Ammon's horn (tissue), 1 donor: ENCODE results near the gene KLHL26.
"Not testable (repeated sequence)": the region's sequence is repeated elsewhere in the genome, so short reads cannot be mapped to it uniquely, and the experiment has no call there.

Experiments
- DNase-seq: peaks from one replicate; pipeline ENCODE4 v3.0.0-alpha.2; 2016; ENCODE audit warnings: low spot score

The KLHL26 gene

DNA sequence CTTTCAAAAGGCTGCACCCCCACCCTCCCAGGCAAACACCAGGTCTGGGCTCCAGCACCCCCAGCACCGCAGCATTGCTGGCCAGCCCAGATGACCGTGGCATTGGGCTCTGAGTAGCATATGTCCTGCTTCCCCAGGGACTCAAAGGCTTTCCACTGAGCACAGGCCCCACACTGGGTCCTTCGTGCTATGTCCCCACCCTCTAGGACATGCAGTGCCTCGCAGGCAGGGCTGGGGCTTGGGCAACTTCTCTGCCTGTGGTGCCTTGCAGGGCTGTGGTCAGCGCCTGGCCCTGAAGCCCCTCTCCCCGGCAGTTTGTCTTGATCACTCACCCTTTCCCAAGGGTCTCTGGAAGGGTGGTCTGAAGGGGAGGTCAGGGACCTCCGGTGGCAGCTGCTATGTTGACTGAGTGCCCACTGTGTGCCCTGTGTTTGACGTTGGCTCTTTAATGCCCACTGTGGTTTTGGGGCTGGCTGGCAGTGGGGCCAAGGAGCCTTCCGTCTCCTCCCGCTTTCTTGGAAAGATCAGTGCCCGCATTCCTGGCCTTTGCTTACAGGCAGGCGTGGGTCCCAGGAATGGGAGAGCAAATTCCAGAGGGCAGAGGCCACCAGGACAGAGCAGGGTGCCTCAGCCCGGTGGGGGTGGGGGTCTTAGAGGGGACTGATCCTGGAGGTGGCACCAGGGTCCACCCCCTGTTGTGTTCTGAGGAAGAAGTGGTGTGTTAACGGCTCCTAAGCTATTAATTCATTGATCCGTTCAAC, 26.3 kb downstream of the KLHL26 start:
- no peak for DNase-seq

GRCh38 chr19:18663940-18664530, 27.2 kb downstream of the KLHL26 start:
- no peak for DNase-seq

- no peak for DNase-seq
These were observed 29.0 kb downstream of the KLHL26 start for GRCh38 chr19:18665771-18666202.

DNA sequence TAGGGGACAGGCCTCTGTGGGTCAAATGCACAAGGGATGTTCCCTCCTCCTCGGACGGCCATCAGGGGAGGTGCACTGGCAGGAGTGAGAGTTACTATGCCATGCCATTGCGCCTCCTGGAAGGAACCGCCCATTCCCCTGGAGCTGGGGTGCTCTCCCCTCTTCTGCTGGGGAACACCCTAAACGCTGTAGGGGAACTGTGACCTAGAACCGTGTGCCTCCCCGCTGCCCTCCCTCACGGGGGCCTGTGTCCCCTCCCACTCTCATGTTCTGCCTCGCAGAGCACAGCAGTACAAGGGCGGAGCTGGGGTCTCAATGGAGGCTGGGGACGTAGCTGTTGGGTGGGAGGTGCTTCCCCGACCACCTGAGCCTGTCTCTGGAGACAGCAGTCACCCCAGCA, 29.5 kb downstream of the KLHL26 start:
- no peak for DNase-seq

DNA sequence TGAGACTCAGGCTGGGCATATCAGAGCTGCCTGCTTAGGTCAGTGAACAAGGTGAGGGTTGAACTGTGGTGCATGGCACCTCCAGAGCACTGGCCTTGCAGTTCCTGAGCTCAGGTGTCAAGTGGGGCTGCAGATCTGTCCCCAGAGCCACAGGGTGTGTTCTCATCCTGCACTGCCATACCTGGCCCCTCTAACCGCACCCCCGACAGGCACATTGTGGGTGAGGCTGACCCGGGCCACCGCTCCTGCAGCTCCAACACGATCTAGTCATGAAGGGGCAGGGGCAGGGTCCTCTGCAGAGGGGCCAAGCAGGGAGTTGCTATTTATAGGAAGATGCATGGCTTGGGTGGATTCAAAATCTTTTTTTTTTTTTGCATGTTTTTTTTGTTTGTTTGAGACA, 30.0 kb downstream of the KLHL26 start:
- no peak for DNase-seq

- DNase-seq = no peak
These were observed 30.9 kb downstream of the KLHL26 start for GRCh38 chr19:18667531-18668251.

DNA sequence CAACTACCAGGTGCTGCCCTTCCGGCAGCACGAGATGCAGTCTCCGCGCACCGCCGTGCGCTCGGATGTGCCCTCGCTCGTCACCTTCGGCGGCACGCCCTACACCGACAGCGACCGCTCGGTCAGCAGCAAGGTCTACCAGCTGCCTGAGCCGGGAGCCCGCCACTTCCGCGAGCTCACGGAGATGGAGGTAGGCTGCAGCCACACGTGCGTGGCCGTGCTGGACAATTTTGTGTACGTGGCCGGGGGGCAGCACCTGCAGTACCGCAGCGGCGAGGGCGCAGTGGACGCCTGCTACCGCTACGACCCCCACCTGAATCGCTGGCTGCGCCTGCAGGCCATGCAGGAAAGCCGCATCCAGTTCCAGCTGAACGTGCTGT, 31.4 kb downstream of the KLHL26 start:
- DNase-seq = no peak

DNA sequence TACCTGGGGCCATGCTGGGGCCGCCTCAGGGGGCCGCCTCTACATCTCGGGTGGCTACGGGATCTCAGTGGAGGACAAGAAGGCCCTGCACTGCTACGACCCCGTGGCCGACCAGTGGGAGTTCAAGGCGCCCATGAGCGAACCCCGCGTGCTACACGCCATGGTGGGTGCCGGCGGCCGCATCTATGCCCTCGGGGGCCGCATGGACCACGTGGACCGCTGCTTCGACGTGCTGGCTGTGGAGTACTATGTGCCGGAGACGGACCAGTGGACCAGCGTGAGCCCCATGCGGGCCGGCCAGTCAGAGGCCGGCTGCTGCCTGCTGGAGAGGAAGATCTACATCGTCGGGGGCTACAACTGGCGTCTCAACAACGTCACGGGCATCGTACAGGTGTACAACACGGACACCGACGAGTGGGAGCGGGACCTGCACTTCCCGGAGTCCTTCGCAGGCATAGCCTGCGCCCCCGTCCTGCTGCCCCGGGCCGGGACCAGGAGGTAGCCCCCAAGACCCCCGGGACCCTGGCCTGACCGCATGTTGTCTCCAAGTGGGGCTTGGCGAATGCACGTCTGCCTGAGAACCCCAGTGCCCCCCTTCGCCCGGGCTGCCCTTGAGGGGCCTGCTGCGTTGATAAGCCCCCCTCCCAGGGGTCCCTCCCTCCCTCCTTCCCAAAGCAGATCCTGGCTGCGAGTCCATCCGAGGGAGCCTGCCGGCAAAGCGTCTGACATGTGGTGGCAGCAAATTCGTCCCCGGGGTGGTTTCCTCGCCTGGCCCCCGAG, 32.1 kb downstream of the KLHL26 start:
- no peak for DNase-seq

- no peak for DNase-seq
These were observed 32.6 kb downstream of the KLHL26 start for GRCh38 chr19:18669524-18669817.

- DNase-seq = no peak
These were observed 33.1 kb downstream of the KLHL26 start for GRCh38 chr19:18669883-18670282.

DNA sequence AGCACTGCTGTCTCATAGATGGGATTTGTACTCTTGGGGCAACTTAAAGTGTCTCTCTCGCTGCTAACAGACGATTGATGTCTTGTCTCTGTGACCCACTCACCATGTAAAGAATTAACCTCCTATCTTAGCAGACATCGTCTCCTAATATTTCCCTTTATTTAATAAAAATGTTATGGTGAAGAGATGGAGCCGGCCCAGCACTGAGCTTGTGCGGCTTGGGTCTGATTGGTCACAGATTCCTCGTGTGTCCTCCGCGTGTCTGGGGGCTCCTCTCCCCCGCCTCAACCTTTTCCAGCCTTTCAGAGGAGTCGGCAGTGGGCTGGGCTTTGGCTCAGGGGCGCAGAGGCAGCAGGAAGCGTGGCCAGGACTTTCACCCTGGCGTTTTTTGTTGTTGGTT, 33.5 kb downstream of the KLHL26 start:
- DNase-seq = no peak

DNA sequence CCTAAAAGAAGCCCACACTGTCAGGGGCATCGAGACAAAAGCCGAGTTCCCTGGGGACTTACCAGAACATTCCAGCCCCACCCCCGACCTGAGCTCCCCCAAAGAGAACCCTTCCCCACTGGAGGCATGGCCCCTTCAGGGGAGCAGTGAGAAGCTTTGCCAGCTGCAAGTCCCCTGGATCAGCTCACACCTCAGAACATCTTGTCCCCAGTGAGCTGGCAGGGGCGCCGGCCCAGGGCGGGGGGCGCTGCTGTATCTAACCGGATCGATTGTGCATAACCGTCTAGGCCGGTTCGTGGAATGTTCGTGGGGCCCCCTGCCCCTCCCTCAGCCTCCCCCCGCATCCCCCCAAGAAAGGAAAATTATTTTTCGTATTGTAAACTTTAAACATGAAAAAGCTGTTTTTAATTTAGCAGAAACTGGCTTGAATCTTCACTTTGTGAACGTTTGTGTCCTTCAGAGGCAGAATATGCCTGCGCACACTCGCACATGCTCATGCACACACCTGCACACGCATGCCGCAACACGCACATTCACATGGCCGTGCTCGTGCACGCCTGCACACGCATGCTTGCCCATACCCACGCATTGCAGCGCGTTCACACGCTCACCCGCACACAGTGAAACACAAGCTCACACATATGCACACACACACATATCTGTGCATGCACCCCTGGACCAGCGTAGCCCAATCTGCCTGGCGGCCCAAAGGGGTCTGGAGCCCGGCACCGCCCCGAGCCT, 34.6 kb downstream of the KLHL26 start:
- no peak for DNase-seq

DNA sequence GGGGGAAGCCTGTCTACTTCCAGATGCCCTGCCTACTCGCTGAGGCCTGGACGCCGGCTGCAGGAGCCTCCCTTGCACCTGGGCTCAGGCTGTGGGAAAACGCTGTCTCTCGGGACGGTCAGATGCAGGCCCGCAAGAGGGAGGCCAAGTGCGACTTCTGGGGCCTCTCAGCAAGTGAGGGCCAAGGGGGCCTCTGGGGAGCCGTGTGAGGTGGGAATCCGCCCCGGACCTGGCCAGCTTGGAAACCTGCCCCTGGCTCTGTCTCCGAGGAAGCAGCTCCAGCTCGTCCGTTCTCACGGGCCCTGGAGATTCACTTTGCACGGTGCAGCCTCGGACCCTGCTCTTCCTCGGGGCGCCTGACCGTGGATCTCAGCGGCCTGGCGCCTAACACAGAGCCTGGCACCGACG, 35.2 kb downstream of the KLHL26 start:
- DNase-seq = no peak

- DNase-seq = peak; percentile 62
These were observed 35.9 kb downstream of the KLHL26 start for GRCh38 chr19:18672606-18673337.

DNA sequence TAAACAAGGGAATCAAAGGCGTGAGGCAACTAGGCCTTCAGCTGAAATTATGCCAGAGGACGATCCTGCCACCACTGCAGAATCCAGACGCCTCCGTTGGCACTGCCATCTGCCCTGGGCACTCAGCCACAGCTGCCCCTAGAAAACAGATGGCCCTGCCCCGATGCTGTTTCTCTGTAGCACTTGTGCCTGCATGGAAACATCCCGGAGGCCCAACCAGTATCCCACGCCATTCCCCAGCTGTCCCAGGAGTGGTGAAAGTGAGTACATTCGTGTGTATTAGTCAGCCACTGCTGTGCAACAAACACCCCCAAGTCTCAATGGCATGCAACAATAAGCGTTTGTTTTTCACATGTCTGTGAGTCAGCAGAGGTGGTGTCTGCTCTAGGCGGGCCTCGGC, 37.8 kb downstream of the KLHL26 start:
- peak; percentile 71 for DNase-seq

DNA sequence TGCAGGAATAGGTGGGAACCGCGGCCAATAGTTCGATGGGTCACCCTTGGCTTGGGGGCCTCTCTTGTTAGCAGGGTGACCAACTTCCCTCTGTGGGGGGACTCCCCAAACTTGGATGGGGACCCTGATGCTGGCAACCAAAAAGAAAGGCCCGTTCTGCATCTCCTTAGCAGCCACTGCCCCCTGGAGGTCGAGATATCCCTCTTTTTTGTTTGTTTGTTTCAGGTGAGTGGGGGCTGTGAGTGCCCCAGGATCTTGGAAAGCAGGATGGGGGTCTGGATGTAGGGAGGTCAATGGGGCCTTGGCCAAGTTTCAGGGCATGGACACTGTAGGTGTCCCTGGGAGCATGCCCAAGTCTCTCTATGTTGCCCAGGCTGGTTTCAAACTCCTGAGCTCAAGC, 39.0 kb downstream of the KLHL26 start:
- no peak for DNase-seq

GRCh38 chr19:18676692-18677091, 39.9 kb downstream of the KLHL26 start:
- no peak for DNase-seq

GRCh38 chr19:18677156-18677555, 40.3 kb downstream of the KLHL26 start:
- DNase-seq = no peak

DNA sequence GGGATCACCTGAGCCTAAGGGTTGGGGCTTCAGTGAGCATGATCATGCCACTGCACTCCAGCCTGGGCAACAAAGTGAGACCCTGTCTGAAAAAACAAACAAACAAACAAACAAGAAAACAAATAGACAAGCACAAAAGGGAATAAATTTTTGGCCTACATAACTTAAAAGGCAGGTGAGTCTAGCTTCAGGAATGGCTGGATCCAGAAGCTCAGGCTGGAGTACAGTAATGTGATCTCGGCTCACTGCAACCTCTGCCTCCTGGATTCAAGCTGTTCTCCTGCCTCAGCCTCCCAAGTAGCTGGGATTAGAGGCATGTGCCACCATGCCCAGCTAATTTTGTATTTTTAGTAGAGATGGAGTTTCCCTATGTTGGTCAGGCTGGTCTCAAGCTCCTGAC, 43.3 kb downstream of the KLHL26 start:
- not testable (repeated sequence) for DNase-seq

DNA sequence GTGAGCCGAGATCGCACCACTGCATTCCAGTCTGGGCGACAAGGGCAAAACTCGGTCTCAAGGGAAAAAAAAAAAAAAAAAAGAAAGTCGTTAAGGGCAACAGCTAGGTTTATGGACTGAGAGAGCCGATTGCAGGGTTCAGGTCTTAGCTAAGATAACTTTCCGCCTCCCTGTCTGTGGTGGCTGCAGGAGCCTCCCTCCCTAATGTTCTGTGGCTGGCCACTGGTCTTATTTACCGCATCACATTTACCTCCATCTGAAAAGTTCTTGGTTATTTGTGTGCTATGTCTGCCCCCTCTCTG, 45.9 kb downstream of the KLHL26 start:
- DNase-seq = no peak
